SJSA1 (cell line): ENCODE measurements around the gene UBR7. TPM values are rescaled to one million over a fixed set of nuclear protein-coding genes. Genes with fewer than 3 reads are reported as not detected.
"Not testable (repeated sequence)": the region's sequence is repeated elsewhere in the genome, so short reads cannot be mapped to it uniquely, and the experiment has no call there.

ENCODE experiments used
- DNase-seq, 2 experiments: peaks; one replicate each; pipeline ENCODE4 v3.0.0-alpha.2; 2015 to 2020; ENCODE audit warnings: low spot score in 2 of 2, low read depth in 1 of 2
- H3K27ac ChIP-seq: fragments of 250-450 bp; sonication (Bioruptor Pico); 2 replicates; pipeline ENCODE4 v1.5.1; 2020; ENCODE audit warnings: mild to moderate bottlenecking, moderate library complexity
- H3K27me3 ChIP-seq: fragments of 250-450 bp; sonication (Bioruptor Pico); replicated peaks from 2 replicates; pipeline ENCODE4 v1.5.1; 2020; ENCODE audit warnings: mild to moderate bottlenecking, moderate library complexity
- H3K36me3 ChIP-seq: fragments of 250-450 bp; sonication (Bioruptor Pico); 2 replicates; pipeline ENCODE4 v1.5.1; 2020; ENCODE audit warnings: mild to moderate bottlenecking
- H3K4me1 ChIP-seq: fragments of 250-450 bp; sonication (Bioruptor Pico); replicated peaks from 2 replicates; pipeline ENCODE4 v1.6.1; 2021; ENCODE audit warnings: mild to moderate bottlenecking
- H3K4me3 ChIP-seq: fragments of 250-450 bp; sonication (Bioruptor Pico); 2 replicates; pipeline ENCODE4 v1.5.1; 2020; ENCODE audit warnings: mild to moderate bottlenecking
- H3K9me3 ChIP-seq: fragments of 250-450 bp; sonication (Bioruptor Pico); replicated peaks from 2 replicates; pipeline ENCODE4 v1.5.1; 2020; ENCODE audit warnings: mild to moderate bottlenecking
- total RNA-seq: library from RNA; depleted of rRNA; stranded (reverse); fragments of >200 nt; shearing (Covaris generic); gene quantifications from 2 replicates; pipeline ENCODE4 v1.2.3, GENCODE V29; 2014; rRNA removed

The UBR7 gene, protein sequence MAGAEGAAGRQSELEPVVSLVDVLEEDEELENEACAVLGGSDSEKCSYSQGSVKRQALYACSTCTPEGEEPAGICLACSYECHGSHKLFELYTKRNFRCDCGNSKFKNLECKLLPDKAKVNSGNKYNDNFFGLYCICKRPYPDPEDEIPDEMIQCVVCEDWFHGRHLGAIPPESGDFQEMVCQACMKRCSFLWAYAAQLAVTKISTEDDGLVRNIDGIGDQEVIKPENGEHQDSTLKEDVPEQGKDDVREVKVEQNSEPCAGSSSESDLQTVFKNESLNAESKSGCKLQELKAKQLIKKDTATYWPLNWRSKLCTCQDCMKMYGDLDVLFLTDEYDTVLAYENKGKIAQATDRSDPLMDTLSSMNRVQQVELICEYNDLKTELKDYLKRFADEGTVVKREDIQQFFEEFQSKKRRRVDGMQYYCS
- total RNA-seq: 47.7 and 64.1 TPM in 2 replicates

DNA sequence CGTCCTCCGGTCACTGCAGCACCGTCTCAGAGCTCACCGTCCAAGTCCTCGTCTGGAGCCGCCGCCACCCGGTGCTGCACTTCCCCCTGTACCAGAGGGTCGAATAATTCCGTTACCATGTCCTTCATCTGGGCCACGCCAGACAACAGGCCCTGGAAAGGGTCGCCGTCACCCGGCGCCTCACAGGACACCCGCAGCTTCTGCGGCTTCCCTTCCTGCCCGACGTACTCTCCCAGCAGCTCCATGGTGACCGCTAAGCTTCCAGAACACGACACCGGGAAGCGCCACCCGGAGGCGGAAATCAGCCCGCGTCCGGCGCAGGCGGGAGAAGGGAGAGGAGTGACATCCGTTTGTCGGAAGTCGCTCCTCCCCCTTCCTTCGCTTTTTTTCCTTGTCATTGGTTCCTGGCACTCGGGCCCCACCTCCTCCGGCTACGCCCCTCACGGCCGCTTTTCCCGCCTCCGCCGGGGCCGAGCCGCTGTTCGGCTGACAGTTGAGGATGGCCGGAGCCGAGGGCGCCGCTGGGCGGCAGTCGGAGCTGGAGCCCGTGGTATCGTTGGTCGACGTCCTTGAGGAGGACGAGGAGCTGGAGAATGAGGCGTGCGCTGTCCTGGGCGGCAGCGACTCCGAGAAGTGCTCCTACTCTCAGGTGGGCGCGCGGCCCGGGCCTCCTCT, at the start of gene UBR7, which contains the start of gene GON7:
Gene UBR7, plus strand, starts transcription at position 464 of the 675 bp plus-strand sequence. Its CDS starts 36 bp downstream, at position 500.
Gene GON7, minus strand, starts transcription at position 273 of the 675 bp plus-strand sequence. Its CDS starts 28 bp downstream, at position 245.
- Histone ChIP-seq H3K27me3 (no peaks in the 10 kb centered on the region), H3K4me3 (peak within 1 kb of the TSS; percentile 68), H3K27ac (peak within 1 kb of the TSS; percentile 47), H3K4me1 (peaks cover 4% of the 10 kb centered on the region; the same call in 1 of the 2 replicates), H3K9me3 (no peaks in the 10 kb centered on the region), H3K36me3 (peaks cover 15% of the 10 kb centered on the region)
- DNase-seq: peak; percentile 96 to 98

DNA sequence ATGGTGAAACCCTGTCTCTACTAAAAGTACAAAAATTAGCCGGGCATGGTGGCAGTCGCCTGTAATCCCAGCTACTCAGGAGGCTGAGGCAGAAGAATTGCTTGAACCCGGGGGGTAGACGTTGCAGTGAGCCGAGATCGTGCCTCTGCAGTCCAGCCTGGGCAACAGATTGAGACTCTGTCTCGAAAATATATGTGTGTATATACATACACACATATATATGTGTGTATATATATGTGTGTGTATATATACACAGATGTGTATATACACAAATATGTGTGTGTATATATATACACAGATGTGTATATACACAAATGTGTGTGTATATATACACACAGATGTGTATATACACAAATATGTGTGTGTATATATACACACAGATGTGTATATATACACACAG, 48.7 kb upstream of the UBR7 start:
- not testable (repeated sequence) for H3K4me1 ChIP-seq, H3K4me3 ChIP-seq, DNase-seq, H3K27me3 ChIP-seq, H3K27ac ChIP-seq, H3K9me3 ChIP-seq, H3K36me3 ChIP-seq

DNA sequence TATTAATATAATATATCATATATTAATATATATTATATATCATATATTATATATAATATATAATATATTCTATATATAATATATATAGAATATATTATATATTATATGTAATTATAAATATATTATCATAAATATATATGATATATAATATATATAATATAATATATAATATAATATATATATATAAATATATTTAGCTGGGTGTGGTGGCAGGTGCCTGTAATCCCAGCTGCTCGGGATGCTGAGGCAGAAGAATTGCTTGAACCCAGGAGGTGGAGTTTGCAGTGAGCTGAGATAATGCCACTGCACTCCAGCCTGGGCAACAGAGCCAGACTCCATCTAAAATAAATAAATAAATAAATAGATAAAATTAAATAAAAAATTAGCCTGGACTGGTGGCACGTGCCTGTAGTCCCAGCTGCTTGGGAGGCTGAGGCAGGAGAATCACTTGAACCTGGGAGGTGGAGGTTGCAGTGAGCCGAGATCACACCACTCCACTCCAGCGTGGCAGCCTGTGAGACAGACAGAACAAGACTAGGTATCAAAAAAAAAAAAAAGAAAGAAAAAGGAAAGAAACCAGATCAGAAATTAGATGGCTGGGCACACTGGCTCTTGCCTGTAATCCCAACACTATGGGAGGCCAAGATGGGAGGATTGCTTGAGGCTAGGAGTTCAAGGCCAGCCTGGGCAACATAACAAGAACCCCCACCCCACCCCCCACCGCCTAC, 47.3 kb upstream of the UBR7 start:
- H3K4me1 ChIP-seq, DNase-seq, H3K4me3 ChIP-seq, H3K27me3 ChIP-seq, H3K36me3 ChIP-seq, H3K27ac ChIP-seq, H3K9me3 ChIP-seq: not testable (repeated sequence)

DNA sequence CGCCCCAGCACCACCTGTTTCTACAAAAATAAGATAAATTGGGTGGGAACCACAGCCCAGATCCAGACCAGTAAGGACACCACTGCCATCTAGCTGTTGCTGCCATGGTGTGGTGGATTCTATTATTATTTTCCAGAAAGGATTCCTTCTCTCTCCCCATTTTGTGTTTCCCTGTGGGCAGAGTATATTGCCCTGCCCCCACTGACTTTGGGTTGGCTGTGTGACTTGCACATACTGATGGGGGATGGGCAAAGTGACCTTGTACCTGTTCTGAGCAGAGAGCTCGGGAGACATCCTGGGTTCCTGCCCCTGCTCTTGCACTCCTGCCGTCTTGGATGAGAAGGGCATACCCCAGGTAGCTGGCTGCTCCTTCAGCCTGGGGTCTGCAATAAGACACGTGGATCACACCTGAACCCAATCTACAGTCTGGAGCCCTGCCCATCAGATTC, 46.7 kb upstream of the UBR7 start:
- no peaks in the 10 kb centered on the region for H3K27me3 ChIP-seq
- no peak overlapping the region for H3K27ac ChIP-seq
- H3K9me3 ChIP-seq: no peaks in the 10 kb centered on the region
- H3K4me3 ChIP-seq: no peak overlapping the region
- H3K4me1 ChIP-seq: no peaks in the 10 kb centered on the region
- H3K36me3 ChIP-seq: no peaks in the 10 kb centered on the region
- DNase-seq: no peak

DNA sequence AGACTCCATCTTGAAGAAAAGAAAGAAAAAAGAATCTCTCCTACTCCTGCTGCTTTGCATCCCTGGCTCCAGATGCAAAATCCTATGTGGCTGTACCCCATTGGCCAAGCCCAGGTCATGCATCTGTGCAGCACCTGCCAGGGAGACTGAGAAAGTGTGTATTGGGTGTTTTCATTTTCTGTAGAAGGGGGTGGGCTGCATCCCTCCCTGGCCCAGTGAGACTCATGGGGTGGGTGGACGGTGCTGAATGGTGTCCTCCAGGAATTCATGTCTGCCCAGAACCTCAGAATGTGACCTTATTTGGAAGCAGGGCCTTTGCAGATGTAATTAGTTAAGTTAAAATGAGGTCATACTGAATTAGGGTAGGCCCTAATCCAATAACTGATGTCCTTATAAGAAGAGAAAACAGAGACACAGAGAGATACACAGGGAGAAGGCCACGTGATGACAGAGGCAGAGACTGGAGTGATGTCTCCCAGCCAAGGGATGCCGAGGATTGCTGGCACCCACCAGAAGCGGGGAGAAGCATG, 45.6 kb upstream of the UBR7 start:
- DNase-seq: no peak
- no peak overlapping the region for H3K4me3 ChIP-seq

DNA sequence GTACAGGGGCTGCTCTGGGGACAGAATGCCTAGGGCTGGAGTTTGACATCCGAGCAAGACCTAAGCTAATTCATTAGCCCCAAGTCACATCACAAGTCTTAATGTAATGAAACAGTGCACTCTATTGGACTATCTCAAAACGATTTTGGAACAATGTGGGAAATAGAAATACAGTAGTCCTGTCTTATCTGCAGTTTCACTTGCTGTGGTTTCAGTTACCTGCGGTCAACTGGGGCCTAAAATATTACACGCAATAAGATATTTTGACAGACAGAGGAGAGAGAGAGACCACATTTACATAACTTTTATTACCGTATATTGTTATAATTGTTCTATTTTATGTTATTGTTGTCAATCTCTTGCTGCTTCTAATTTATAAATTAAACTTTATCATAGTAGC, 43.5 kb upstream of the UBR7 start:
- no peak for DNase-seq
- Histone ChIP-seq H3K27me3 (no peaks in the 10 kb centered on the region), H3K4me3 (no peak overlapping the region), H3K4me1 (no peaks in the 10 kb centered on the region), H3K36me3 (no peaks in the 10 kb centered on the region), H3K27ac (no peak overlapping the region), H3K9me3 (no peaks in the 10 kb centered on the region)

More for the DNA sequence above, 45.6 kb upstream of the UBR7 start:
- Histone ChIP-seq H3K36me3 (no peaks in the 10 kb centered on the region), H3K27ac (no peak overlapping the region), H3K27me3 (no peaks in the 10 kb centered on the region), H3K4me1 (no peaks in the 10 kb centered on the region), H3K9me3 (no peaks in the 10 kb centered on the region)

DNA sequence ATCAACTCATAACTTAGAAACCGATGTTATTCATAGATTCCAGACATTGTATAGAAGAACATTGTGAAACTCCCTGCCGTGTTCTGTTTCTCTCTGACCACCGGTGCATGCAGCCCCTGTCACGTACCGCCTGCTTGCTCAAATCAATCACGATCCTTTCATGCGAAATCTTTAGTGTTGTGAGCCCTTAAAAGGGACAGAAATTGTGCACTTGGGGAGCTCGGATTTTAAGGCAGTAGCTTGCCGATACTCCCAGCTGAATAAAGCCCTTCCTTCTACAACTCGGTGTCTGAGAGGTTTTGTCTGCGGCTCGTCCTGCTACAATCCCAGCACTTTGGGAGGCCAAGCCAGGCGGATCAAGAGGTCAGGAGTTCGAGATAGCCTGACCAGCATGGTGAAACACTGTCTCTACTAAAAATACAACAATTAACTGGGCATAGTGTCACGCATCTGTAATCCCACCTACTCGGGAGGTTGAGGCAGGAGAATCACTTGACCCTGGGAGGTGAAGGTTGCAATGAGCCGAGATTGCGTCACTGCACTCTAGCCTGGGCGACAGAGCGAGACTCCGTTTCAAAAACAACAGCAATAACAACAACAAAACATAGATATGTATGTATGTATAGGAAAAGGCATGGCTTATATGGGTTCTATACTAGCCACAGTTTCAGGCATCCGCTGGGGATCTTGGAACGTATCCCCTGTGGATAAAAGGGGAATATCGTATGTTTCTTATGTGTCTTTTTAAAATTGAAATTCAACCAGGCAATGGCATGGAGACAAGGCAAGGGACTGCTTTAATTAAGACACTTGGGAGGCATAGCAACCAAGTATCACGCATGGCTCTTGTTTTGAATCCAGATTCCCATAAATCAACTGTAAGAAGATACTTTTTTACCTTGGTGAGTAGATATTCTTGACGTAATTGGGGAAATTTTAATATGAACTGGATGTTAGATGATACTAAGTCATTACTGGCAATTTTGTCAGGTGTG, 41.5 kb upstream of the UBR7 start:
- H3K36me3 ChIP-seq, H3K9me3 ChIP-seq, H3K4me3 ChIP-seq, H3K27me3 ChIP-seq, H3K4me1 ChIP-seq, DNase-seq, H3K27ac ChIP-seq: not testable (repeated sequence)

DNA sequence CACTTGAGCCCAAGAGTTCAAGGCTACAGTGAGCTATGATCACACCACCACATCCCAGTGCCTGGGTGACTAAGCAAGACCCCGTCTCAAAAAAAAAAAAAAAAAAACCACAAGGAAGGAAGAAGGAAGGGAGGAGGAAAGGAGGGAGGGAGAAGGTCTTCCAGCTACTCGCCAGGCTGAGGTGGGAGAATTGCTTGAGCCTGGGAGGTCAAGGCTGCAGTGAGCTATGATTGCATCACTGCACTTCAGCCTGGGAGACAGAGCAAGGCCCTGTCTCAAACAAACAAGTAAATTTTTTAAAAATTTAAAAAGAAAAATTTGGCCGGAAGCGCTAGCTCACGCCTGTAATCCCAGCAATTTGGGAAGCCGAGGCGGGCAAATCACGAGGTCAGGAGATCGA, 38.4 kb upstream of the UBR7 start:
- H3K36me3 ChIP-seq, H3K27me3 ChIP-seq, H3K4me1 ChIP-seq, H3K27ac ChIP-seq, DNase-seq, H3K9me3 ChIP-seq, H3K4me3 ChIP-seq: not testable (repeated sequence)

DNA sequence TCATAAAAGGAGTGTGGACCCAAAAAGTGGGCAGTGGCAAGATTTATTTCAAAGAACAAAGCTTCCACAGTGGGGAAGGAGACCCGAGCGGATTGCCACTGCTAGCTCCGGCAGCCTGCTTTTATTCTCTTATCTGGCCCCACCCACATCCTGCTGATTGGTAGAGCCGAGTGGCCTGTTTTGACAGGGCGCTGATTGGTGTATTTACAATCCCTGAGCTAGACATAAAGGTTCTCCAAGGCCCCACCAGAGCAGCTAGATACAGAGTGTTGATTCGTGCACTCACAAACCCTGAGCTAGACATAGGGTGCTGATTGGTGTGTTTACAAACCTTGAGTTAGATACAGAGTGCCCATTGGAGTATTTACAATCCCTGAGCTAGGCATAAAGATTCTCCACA, 37.4 kb upstream of the UBR7 start:
- H3K27me3 ChIP-seq, H3K4me1 ChIP-seq, DNase-seq, H3K36me3 ChIP-seq, H3K4me3 ChIP-seq, H3K27ac ChIP-seq, H3K9me3 ChIP-seq: not testable (repeated sequence)

DNA sequence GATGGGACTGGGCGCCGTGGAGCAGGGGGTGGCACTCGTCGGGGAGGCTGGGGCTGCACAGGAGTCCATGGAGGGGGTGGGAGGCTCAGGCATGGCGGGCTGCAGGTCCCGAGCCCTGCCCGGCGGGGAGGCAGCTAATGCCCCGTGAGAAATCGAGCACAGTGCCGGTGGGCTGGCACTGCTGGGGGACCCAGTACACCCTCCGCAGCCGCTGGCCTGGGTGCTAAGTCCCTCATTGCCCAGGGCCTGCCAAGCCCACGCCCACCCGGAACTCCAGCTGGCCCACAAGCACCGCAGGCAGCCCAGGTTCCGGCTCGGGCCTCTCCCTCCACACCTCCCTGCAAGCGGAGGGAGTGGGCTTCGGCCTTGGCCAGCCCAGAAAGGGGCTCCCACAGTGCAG, 36.9 kb upstream of the UBR7 start:
- not testable (repeated sequence) for H3K27me3 ChIP-seq, H3K4me3 ChIP-seq, H3K9me3 ChIP-seq, DNase-seq, H3K36me3 ChIP-seq, H3K27ac ChIP-seq
- peaks cover 10% of the 10 kb centered on the region for H3K4me1 ChIP-seq

DNA sequence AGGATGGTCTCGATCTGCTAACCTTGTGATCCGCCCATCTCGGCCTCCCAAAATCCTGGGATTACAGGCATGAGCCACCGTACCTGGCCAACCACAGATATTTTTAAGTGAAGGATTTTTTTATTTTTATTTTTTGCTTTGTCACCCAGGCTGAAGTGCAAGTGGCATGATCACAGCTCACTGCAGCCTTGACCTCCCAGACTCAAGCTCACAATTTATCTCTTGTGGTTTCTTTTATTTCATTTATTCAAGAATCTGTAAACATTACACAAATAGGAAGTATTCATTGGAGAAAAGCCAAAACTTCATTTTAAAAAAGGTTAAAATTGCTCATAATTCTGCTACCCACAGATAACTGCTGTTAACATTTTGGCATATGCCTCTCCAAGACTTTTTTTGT, 35.7 kb upstream of the UBR7 start:
- Histone ChIP-seq H3K27me3 (peaks cover 3% of the 10 kb centered on the region; the same call in 1 of the 2 replicates), H3K4me3 (no peak overlapping the region), H3K9me3 (no peaks in the 10 kb centered on the region), H3K27ac (0 out of 2 replicates have a peak overlapping the region, but pooled peaks have one; percentile 7), H3K4me1 (peaks cover 18% of the 10 kb centered on the region), H3K36me3 (no peaks in the 10 kb centered on the region)
- DNase-seq: peak; percentile 49 to 72

DNA sequence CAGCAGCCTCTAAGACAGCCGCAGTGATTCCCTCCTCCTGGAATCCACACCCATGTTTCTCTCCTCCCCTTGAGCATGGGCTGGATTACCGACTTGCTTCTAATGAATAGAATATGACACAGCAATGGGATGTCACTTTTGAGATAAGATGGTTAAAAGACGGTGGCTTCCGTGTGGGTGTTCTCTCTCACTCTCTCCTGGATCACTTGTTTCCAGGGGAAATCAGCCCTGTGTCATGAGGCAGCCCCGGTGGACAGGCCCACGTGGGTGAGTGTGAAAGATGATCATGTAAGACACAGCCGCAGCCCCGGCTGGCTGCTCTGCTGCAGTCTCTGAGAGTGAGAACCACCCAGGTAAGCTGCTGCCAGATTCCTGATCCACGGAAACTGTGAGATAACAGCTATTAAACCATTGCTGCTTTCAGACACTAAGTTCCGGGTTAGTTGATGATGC, 33.1 kb upstream of the UBR7 start:
- Histone ChIP-seq H3K27ac (no peak overlapping the region), H3K4me3 (no peak overlapping the region), H3K4me1 (peaks cover 23% of the 10 kb centered on the region), H3K36me3 (no peaks in the 10 kb centered on the region), H3K9me3 (no peaks in the 10 kb centered on the region), H3K27me3 (peaks cover 3% of the 10 kb centered on the region; the same call in 1 of the 2 replicates)
- DNase-seq: no peak
